GM19043 (cell line): ENCODE measurements around the gene EMX2.
"Not testable (repeated sequence)": the region's sequence is repeated elsewhere in the genome, so short reads cannot be mapped to it uniquely, and the experiment has no call there.

Experiments
- ATAC-seq: cut with Tn5 transposase; IDR thresholded peaks from one replicate; pipeline ENCODE4 v1.9.1; 2021; ENCODE audit warnings: low read depth; ENCODE audit not compliant: unreplicated experiment

EMX2 gene

GRCh38 chr10:117542706-117543224, at the start of gene EMX2:
TSS of gene EMX2 (plus strand) at chr10:117542746. CDS start at chr10:117543268, 522 bp downstream.
- no peak for ATAC-seq

GRCh38 chr10:117496031-117496430, 46.5 kb upstream of the EMX2 start:
- ATAC-seq = no peak

- ATAC-seq = peak; percentile 86
Measured at GRCh38 chr10:117496616-117497028, 45.9 kb upstream of the EMX2 start.

- ATAC-seq = no peak
Measured at GRCh38 chr10:117497736-117498135, 44.8 kb upstream of the EMX2 start.

- ATAC-seq = no peak
Measured at GRCh38 chr10:117499248-117500105, 43.1 kb upstream of the EMX2 start.

GRCh38 chr10:117500456-117500855, 42.1 kb upstream of the EMX2 start:
- no peak for ATAC-seq

- no peak for ATAC-seq
Measured at GRCh38 chr10:117501460-117502035, 41.0 kb upstream of the EMX2 start.

GRCh38 chr10:117502421-117503243, 39.9 kb upstream of the EMX2 start:
- ATAC-seq = peak; percentile 8

GRCh38 chr10:117503244-117504205, 39.0 kb upstream of the EMX2 start:
- ATAC-seq = peak; percentile 90

GRCh38 chr10:117504562-117504961, 38.0 kb upstream of the EMX2 start:
- ATAC-seq = no peak

- ATAC-seq = not testable (repeated sequence)
Measured at GRCh38 chr10:117507081-117507480, 35.5 kb upstream of the EMX2 start.

GRCh38 chr10:117509573-117509972, 33.0 kb upstream of the EMX2 start:
- no peak for ATAC-seq

- no peak for ATAC-seq
Measured at GRCh38 chr10:117511601-117512390, 30.8 kb upstream of the EMX2 start.

- ATAC-seq = no peak
Measured at GRCh38 chr10:117514971-117515370, 27.6 kb upstream of the EMX2 start.

- no peak for ATAC-seq
Measured at GRCh38 chr10:117516681-117517080, 25.9 kb upstream of the EMX2 start.

GRCh38 chr10:117518246-117518645, 24.3 kb upstream of the EMX2 start:
- ATAC-seq = no peak

GRCh38 chr10:117519286-117519685, 23.3 kb upstream of the EMX2 start:
- ATAC-seq = no peak

GRCh38 chr10:117519879-117520278, 22.7 kb upstream of the EMX2 start:
- ATAC-seq = no peak

GRCh38 chr10:117530791-117531190, 11.8 kb upstream of the EMX2 start:
- ATAC-seq = no peak
